HCT116 (cell line): Measurements from ENCODE around the gene EOMES.

Source experiments
- EZH2 ChIP-seq: fragments of 200-600 bp; sonication (generic); IDR thresholded peaks from 2 replicates; pipeline ENCODE4 v1.6.1; 2017; ENCODE audit warnings: antibody characterized with exemption, mixed run types
- JUND ChIP-seq: IDR thresholded peaks from 2 replicates; pipeline ENCODE4 v1.6.1; 2012
- POLR2A ChIP-seq: IDR thresholded peaks from 2 replicates; pipeline ENCODE4 v1.7.0; 2011; ENCODE audit warnings: borderline replicate concordance; ENCODE audit not compliant: insufficient read depth, insufficient read length; ENCODE audit errors: extremely low read depth
- POLR2AphosphoS5 ChIP-seq: IDR thresholded peaks from 2 replicates; pipeline ENCODE4 v1.6.1; 2011; ENCODE audit warnings: mild to moderate bottlenecking, low read depth, low read length, moderate library complexity
- RAD21 ChIP-seq: IDR thresholded peaks from 2 replicates; pipeline ENCODE4 v1.6.1; 2012; ENCODE audit warnings: low read depth, mild to moderate bottlenecking
- TCF7L2 ChIP-seq: IDR thresholded peaks from 2 replicates; pipeline ENCODE4 v1.7.0; 2011; ENCODE audit warnings: borderline replicate concordance, inconsistent platforms; ENCODE audit not compliant: insufficient read depth, insufficient read length; ENCODE audit errors: extremely low read depth
- YY1 ChIP-seq: IDR thresholded peaks from 2 replicates; pipeline ENCODE4 v1.6.1; 2011; ENCODE audit warnings: low read length, low read depth, moderate library complexity, mild to moderate bottlenecking; ENCODE audit not compliant: insufficient replicate concordance; ENCODE audit errors: extremely low read depth
- ZNF274 ChIP-seq: fragments of 200-500 bp; sonication (Bioruptor generic); IDR thresholded peaks from 2 replicates; pipeline ENCODE4 v1.6.1; 2014; ENCODE audit warnings: mild to moderate bottlenecking, low read depth, low read length, inconsistent platforms
- TF ChIP-seq, protein P1 (sequence below), 3 experiments: fragments of 200-600 bp in 1 of 3; sonication (generic) in 1 of 3; IDR thresholded peaks in 2 of 3; conservative IDR thresholded peaks in 1 of 3; 2 replicates each; pipeline ENCODE4 v1.5.1; 2012 to 2017; ENCODE audit warnings: low read depth in 2 of 3, low read length in 2 of 3, antibody characterized with exemption in 1 of 3, borderline replicate concordance in 1 of 3, control low read depth in 1 of 3, mild to moderate bottlenecking in 1 of 3, mixed read lengths in 1 of 3, mixed run types in 1 of 3, moderate library complexity in 1 of 3; ENCODE audit not compliant: insufficient read depth in 1 of 3
- TF ChIP-seq, protein P2 (sequence below): IDR thresholded peaks from 2 replicates; pipeline ENCODE4 v1.6.1; 2012
- TF ChIP-seq, protein P3 (sequence below): IDR thresholded peaks from 2 replicates; pipeline ENCODE4 v1.6.1; 2012; ENCODE audit warnings: low read depth
- TF ChIP-seq, protein P4 (sequence below): IDR thresholded peaks from 2 replicates; pipeline ENCODE4 v1.6.1; 2012

DNA sequence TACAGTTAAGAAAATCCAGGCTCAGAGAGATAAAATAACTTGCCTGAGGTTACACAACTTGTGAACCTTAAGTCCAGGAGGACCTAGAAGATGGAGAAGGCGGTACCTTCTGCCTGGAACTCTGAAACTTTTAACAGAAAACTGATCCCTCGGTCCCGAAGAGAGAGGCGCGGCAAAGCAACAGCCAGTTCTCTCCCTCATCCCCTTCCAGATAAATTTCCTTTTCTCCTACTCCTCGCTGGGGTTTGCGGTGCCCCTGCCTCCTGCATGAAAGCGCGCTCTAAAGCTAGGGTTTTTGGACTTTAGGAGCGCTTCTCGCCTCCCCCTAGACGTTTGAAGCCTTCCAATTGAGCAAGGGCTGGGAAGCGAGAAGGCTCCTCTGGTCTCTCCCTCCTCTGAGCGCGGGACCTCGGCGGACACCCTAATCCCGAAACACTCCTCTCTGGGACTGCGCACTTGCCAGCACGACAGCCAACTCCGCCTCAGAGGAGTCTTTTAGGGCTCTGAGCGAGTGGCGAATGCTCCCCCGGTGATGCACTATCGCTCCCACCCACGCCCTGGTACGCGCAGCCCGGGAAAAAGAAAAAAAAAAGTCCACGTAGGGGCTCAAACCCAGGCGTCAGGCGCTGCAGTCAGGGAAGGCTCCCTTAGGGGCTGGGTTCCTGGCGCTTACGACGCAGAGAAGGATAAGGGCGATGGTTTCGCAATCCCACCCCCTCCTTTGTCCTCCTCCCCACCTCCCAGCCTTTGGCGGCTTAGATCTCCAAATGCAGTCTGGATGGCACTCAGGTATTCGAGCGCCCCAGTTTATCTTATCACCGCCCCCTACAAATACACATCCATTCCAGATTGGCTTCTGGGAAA is 7.9 kb upstream of the EOMES start:
- TF ChIP-seq, protein P1, sequence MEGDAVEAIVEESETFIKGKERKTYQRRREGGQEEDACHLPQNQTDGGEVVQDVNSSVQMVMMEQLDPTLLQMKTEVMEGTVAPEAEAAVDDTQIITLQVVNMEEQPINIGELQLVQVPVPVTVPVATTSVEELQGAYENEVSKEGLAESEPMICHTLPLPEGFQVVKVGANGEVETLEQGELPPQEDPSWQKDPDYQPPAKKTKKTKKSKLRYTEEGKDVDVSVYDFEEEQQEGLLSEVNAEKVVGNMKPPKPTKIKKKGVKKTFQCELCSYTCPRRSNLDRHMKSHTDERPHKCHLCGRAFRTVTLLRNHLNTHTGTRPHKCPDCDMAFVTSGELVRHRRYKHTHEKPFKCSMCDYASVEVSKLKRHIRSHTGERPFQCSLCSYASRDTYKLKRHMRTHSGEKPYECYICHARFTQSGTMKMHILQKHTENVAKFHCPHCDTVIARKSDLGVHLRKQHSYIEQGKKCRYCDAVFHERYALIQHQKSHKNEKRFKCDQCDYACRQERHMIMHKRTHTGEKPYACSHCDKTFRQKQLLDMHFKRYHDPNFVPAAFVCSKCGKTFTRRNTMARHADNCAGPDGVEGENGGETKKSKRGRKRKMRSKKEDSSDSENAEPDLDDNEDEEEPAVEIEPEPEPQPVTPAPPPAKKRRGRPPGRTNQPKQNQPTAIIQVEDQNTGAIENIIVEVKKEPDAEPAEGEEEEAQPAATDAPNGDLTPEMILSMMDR (IDR thresholded peaks at IDR 0.05 in 2 of 3, conservative IDR thresholded peaks at IDR 0.05 in 1 of 3; ENCODE audit: borderline replicate concordance in 1 of 3, insufficient read depth in 1 of 3, low read depth in 2 of 3, low read length in 2 of 3) = no peak
- TF ChIP-seq, protein P2, sequence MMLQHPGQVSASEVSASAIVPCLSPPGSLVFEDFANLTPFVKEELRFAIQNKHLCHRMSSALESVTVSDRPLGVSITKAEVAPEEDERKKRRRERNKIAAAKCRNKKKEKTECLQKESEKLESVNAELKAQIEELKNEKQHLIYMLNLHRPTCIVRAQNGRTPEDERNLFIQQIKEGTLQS = no peak
- TF ChIP-seq TCF7L2 = no peak
- TF ChIP-seq ZNF274 = no peak
- TF ChIP-seq, protein P3, sequence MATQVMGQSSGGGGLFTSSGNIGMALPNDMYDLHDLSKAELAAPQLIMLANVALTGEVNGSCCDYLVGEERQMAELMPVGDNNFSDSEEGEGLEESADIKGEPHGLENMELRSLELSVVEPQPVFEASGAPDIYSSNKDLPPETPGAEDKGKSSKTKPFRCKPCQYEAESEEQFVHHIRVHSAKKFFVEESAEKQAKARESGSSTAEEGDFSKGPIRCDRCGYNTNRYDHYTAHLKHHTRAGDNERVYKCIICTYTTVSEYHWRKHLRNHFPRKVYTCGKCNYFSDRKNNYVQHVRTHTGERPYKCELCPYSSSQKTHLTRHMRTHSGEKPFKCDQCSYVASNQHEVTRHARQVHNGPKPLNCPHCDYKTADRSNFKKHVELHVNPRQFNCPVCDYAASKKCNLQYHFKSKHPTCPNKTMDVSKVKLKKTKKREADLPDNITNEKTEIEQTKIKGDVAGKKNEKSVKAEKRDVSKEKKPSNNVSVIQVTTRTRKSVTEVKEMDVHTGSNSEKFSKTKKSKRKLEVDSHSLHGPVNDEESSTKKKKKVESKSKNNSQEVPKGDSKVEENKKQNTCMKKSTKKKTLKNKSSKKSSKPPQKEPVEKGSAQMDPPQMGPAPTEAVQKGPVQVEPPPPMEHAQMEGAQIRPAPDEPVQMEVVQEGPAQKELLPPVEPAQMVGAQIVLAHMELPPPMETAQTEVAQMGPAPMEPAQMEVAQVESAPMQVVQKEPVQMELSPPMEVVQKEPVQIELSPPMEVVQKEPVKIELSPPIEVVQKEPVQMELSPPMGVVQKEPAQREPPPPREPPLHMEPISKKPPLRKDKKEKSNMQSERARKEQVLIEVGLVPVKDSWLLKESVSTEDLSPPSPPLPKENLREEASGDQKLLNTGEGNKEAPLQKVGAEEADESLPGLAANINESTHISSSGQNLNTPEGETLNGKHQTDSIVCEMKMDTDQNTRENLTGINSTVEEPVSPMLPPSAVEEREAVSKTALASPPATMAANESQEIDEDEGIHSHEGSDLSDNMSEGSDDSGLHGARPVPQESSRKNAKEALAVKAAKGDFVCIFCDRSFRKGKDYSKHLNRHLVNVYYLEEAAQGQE = no peak
- TF ChIP-seq POLR2A = no peak
- no peak for TF ChIP-seq RAD21
- TF ChIP-seq, protein P4, sequence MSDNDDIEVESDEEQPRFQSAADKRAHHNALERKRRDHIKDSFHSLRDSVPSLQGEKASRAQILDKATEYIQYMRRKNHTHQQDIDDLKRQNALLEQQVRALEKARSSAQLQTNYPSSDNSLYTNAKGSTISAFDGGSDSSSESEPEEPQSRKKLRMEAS = no peak
- TF ChIP-seq YY1 = no peak
- no peak for TF ChIP-seq EZH2
- TF ChIP-seq JUND = no peak
- TF ChIP-seq POLR2AphosphoS5 = no peak
